22Rv1 (cell line): ENCODE results near the gene PHLDB3.
A peak's percentile ranks its signal among the peaks of the same experiment; 100 is the strongest.
"Not testable (repeated sequence)": the region's sequence is repeated elsewhere in the genome, so short reads cannot be mapped to it uniquely, and the experiment has no call there.

Experiments used
- H3K27ac ChIP-seq: fragments of 450-650 bp; 2 replicates; pipeline ENCODE4 v1.5.1; 2017
- ZFX ChIP-seq: fragments of 450-650 bp; IDR thresholded peaks from 2 replicates; pipeline ENCODE4 v1.6.1; 2017; ENCODE audit warnings: antibody characterized with exemption, borderline replicate concordance
- TF ChIP-seq, protein P1 (sequence below): fragments of 450-650 bp; IDR thresholded peaks from 2 replicates; pipeline ENCODE4 v1.5.1; 2017; ENCODE audit warnings: mild to moderate bottlenecking

The PHLDB3 gene

DNA sequence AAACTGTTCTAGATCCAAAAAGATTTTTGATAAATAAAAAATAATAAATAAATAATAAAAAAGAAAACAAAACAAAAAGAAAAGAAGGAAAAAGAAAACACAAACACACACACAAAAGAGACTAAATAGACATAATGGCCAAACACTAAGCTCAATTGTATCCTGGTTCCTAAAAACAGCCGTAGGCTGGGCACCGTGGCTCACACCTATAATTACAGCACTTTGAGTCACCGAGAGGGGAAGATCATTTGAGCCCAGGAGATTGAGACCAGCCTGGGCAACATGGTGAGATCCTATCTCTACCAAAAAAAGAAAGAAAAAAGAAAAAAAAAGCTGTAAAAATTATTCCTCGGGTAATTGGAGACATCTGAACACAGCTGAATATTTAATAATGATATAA, 13.5 kb upstream of the PHLDB3 start:
- H3K27ac ChIP-seq, result no peak overlapping the region
- TF ChIP-seq ZFX, result no peak
- TF ChIP-seq, protein P1, sequence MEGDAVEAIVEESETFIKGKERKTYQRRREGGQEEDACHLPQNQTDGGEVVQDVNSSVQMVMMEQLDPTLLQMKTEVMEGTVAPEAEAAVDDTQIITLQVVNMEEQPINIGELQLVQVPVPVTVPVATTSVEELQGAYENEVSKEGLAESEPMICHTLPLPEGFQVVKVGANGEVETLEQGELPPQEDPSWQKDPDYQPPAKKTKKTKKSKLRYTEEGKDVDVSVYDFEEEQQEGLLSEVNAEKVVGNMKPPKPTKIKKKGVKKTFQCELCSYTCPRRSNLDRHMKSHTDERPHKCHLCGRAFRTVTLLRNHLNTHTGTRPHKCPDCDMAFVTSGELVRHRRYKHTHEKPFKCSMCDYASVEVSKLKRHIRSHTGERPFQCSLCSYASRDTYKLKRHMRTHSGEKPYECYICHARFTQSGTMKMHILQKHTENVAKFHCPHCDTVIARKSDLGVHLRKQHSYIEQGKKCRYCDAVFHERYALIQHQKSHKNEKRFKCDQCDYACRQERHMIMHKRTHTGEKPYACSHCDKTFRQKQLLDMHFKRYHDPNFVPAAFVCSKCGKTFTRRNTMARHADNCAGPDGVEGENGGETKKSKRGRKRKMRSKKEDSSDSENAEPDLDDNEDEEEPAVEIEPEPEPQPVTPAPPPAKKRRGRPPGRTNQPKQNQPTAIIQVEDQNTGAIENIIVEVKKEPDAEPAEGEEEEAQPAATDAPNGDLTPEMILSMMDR, result no peak

- H3K27ac ChIP-seq, result not testable (repeated sequence)
These were observed 7.9 kb upstream of the PHLDB3 start for GRCh38 chr19:43512399-43512798.

DNA sequence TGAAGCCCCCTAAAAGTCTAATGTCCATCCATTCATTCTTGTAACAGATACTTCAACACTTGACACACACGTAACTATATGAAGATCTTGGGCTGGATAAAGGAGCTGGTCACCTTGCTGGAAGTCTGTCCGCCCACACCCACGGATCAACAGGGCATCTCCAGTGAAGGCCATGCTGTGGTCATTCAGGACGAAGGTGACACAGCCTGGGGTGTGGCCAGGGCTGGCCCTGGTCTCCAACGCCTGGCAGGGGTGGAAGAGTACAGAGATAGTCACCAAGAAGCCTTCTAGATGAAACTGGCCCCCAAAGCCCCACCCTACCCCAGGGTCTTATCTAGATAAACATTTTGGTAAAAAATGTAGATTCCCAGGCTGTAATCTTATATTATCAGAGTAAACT, 6.8 kb upstream of the PHLDB3 start:
- TF ChIP-seq ZFX, result no peak
- TF ChIP-seq, protein P1, result no peak
- H3K27ac ChIP-seq, result no peak overlapping the region

DNA sequence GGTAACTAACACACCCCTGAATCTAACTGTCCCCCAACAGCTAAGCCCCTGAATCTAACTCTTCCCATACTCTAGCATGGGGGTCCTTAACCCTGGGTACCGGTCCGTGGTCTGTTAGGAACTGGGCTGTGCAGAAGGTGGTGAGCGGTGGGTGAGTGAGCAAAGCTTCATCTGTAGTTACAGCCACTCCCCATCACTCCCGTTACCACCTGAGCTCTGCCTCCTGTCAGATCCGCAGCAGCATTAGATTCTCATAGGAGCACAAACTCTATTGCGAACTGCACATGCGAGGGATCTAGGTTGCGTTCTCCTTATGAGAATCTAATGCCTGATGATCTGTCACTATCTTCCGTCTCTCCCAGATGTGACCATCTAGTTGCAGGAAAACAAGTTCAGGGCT, 6.2 kb upstream of the PHLDB3 start:
- no peak for TF ChIP-seq ZFX
- TF ChIP-seq, protein P1, result no peak
- no peak overlapping the region for H3K27ac ChIP-seq

DNA sequence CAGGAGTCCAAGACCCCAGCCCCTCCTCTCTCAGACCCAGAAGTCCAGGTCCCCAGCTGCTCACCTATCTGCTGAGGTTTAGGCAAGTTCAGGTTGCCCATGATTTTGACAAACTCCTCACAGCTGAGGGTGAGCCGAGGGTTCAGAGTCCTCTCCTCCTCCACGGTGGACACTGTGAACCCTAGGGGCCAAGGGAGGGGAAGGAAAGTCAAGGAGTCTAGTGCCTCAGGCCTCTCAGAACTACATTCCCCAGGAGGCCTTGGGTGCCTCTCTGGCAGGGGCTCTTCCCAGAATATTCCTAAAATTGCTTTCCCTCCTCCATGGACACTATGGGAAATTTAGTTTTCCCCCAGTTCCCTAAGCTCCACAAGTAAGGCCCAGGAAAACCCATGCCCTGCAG, 3.3 kb upstream of the PHLDB3 start:
- TF ChIP-seq, protein P1, result no peak
- no peak for TF ChIP-seq ZFX
- no peak overlapping the region for H3K27ac ChIP-seq

DNA sequence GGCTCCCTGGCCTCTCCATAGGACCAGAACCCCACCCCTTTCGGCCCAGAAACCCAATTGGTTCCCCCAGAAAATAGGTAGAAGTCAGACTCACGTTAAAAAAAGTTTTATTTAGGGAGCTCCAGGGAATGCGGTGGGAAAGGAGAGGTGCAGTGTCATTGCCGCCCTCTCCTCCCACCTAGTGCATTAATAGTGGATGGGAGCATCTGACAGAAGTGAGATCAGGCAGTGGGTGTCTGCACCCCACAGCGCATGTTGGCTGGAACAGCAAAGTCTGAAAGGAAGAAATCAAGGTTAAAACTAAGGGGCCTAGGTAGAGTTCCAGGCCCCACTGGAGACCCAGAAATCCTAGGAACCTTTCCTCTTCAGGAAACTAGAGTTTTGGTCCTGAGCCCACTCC, 2.1 kb upstream of the PHLDB3 start:
- TF ChIP-seq ZFX, result no peak
- TF ChIP-seq, protein P1, result no peak
- H3K27ac ChIP-seq, result no peak overlapping the region

DNA sequence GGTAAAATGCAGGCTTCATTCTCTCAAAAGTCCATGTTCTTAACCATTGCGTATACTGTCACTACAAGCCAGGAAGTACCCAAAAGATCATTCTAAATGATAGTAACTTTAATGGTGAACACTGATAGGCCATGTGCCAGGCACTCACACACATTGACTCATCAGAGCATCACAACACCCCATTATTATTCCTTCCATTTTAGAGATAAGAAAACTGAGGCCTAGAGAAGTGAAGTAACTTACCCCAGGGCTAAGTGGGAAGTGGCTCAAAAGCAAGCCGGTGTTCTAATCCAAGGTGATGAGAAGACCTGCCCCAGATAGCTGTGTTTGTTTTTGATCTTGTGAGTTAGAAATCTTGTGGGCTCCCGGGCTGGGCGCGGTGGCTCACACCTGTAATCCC, 1.4 kb upstream of the PHLDB3 start:
- no peak overlapping the region for H3K27ac ChIP-seq
- TF ChIP-seq ZFX, result no peak
- TF ChIP-seq, protein P1, result no peak

DNA sequence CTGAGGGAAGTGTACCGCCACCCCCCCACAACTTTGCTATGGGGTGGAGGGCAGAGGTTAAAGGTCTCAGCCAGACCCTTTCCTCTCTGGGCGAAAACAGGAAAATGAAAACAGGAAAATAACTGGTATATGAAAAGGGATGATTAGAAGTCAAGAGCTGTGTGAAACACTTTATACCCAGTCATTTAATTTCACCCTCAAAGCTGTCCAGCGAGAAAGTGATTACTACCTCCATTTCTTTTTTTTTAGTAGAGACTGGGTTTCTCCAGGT, 575 bp upstream of the PHLDB3 start:
- TF ChIP-seq, protein P1, result no peak
- no peak for TF ChIP-seq ZFX
- peak overlapping the region; percentile 68 for H3K27ac ChIP-seq
